ENCODE results near the gene GRK7.

DNA sequence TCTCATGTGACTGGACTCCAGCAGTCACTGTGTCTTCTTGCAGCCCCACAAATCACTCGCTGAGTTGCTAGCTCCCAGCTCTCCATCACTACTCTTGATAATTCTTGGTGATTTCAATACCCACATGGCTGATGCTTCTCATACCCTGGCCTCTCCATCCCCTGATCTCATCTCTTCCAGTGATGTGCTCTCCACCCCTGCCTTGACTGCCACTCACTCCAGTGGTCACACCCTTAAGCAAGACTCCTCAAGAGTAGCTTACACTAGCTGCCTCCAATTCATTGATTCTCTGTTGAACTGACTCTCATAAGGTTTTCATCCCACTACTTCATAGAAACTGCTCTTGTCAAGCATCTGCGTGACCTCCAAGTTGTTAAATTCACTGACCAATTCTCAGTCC, 837 bp downstream of the GRK7 start:
- TF ChIP-seq, protein P1, sequence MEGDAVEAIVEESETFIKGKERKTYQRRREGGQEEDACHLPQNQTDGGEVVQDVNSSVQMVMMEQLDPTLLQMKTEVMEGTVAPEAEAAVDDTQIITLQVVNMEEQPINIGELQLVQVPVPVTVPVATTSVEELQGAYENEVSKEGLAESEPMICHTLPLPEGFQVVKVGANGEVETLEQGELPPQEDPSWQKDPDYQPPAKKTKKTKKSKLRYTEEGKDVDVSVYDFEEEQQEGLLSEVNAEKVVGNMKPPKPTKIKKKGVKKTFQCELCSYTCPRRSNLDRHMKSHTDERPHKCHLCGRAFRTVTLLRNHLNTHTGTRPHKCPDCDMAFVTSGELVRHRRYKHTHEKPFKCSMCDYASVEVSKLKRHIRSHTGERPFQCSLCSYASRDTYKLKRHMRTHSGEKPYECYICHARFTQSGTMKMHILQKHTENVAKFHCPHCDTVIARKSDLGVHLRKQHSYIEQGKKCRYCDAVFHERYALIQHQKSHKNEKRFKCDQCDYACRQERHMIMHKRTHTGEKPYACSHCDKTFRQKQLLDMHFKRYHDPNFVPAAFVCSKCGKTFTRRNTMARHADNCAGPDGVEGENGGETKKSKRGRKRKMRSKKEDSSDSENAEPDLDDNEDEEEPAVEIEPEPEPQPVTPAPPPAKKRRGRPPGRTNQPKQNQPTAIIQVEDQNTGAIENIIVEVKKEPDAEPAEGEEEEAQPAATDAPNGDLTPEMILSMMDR (IDR thresholded peaks at IDR 0.05) = no peak
- no peak for TF ChIP-seq POLR2A (IDR thresholded peaks at IDR 0.05)
